Peyer's patch (tissue), 4 donors: ENCODE measurements around the gene PRKCA. TPM values are rescaled to one million over a fixed set of nuclear protein-coding genes. Genes with fewer than 3 reads are reported as not detected.

ENCODE experiments used
- DNase-seq, 3 donors: peaks; one replicate each; pipeline ENCODE4 v3.0.0-alpha.2; 2017 to 2019
- H3K27ac ChIP-seq, 4 donors: fragments of 200-600 bp; sonication (generic); one replicate each; pipeline ENCODE4 v1.5.1; 2016 to 2019
- H3K27me3 ChIP-seq, 2 donors: fragments of 200-600 bp; sonication (generic); one replicate each; pipeline ENCODE4 v1.5.1; 2019
- H3K36me3 ChIP-seq, 3 donors: fragments of 200-600 bp; sonication (generic); one replicate each; pipeline ENCODE4 v1.5.1; 2016 to 2019
- H3K4me1 ChIP-seq, 4 donors: fragments of 200-600 bp; sonication (generic); one replicate each; pipeline ENCODE4 v1.5.1; 2016 to 2019
- H3K4me3 ChIP-seq, 4 donors: fragments of 200-600 bp; sonication (generic); 1 replicate in 3 of 4; 2 replicates in 1 of 4; pipeline ENCODE4 v1.5.1; 2016 to 2019; ENCODE audit warnings: mild to moderate bottlenecking in 1 of 4
- H3K9me3 ChIP-seq, 4 donors: fragments of 200-600 bp; sonication (generic); one replicate each; pipeline ENCODE4 v1.5.1; 2016 to 2019; ENCODE audit warnings: mild to moderate bottlenecking in 1 of 4
- CTCF ChIP-seq, 6 experiments: fragments of 450-650 bp in 4 of 6; fragments of 200-600 bp in 2 of 6; sonication (generic) in 1 of 6; IDR thresholded peaks; one replicate each; pipeline ENCODE4 v1.5.1; 2017 to 2019; ENCODE audit warnings: antibody characterized with exemption in 6 of 6, mild to moderate bottlenecking in 3 of 6, moderate library complexity in 1 of 6
- POLR2A ChIP-seq, 2 donors: fragments of 450-650 bp; IDR thresholded peaks; one replicate each; pipeline ENCODE4 v1.5.1; 2017; ENCODE audit warnings: antibody characterized with exemption in 2 of 2, mild to moderate bottlenecking in 2 of 2, moderate library complexity in 2 of 2
- total RNA-seq, 4 donors: library from RNA; depleted of rRNA; stranded (reverse); fragments of >200 nt; gene quantifications; one replicate each; pipeline ENCODE4 v1.1.0, GENCODE V29; 2016

PRKCA gene
- total RNA-seq, 4 donors from 2014 or later: 32.2 to 47.0 (median 43.5) TPM

- no peak for DNase-seq
- no peaks in the 10 kb centered on the region for H3K36me3 ChIP-seq
- no peaks in the 10 kb centered on the region for H3K27me3 ChIP-seq
- no peaks in the 10 kb centered on the region for H3K9me3 ChIP-seq
- no peak for TF ChIP-seq POLR2A (IDR thresholded peaks at IDR 0.05)
- TF ChIP-seq CTCF (IDR thresholded peaks at IDR 0.05): no peak
- no peak overlapping the region for H3K4me3 ChIP-seq
- H3K27ac ChIP-seq: no peak overlapping the region
- peaks cover 0 to 10% (median 0%) of the 10 kb centered on the region in 4 donors for H3K4me1 ChIP-seq
Observed at GRCh38 chr17:66365903-66366302, 63.5 kb downstream of the PRKCA start.

DNA sequence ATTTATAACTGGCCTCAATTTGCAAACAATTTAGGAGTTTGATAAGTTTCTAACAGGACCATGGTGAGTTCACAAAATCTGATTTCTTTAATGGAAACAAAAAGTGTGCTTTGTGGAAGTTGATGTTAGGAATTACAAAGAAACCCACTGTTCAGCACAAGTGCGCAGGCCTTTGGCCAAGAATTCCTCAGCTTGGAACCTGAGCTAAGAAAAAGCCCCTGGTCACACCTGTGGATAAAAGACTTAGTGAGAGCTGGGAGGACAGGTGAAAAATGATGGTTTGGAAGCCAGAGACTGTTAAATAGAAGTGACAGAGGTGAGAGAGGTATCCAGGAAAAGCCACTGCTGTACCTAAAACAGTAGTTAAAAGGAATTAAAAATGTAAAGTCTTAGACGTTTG is 64.7 kb downstream of the PRKCA start:
- no peaks in the 10 kb centered on the region for H3K27me3 ChIP-seq
- no peaks in the 10 kb centered on the region for H3K9me3 ChIP-seq
- H3K36me3 ChIP-seq: no peaks in the 10 kb centered on the region
- TF ChIP-seq CTCF (IDR thresholded peaks at IDR 0.05) (no peak), POLR2A (IDR thresholded peaks at IDR 0.05) (no peak)
- DNase-seq: no peak
- peaks cover 0 to 10% (median 0%) of the 10 kb centered on the region in 4 donors for H3K4me1 ChIP-seq
- H3K27ac ChIP-seq: no peak overlapping the region
- no peak overlapping the region for H3K4me3 ChIP-seq

DNA sequence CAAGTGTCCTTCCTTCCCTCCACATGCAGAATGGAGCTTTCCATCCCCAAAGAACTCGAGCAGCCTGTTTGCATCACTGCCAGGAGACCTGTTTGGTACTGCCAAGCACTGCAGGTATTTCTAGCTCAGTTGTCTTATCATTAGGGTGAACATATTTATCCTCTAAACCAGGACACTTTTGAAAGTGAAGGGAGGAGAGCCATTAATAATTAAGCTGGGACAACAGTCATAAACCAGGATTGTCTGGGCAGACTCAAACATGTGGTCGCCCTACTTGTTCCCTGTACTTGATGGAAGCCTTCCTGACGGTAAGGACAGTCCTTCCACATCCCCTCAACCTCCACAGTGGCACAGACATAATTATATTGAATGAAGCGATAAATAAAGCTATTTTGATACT is 67.4 kb downstream of the PRKCA start:
- Histone ChIP-seq H3K27ac (no peak overlapping the region), H3K27me3 (no peaks in the 10 kb centered on the region), H3K9me3 (no peaks in the 10 kb centered on the region), H3K36me3 (no peaks in the 10 kb centered on the region), H3K4me3 (no peak overlapping the region), H3K4me1 (peaks cover 0 to 18% (median 0%) of the 10 kb centered on the region in 4 donors)
- DNase-seq: no peak
- TF ChIP-seq CTCF (IDR thresholded peaks at IDR 0.05): no peak
- TF ChIP-seq POLR2A (IDR thresholded peaks at IDR 0.05): no peak

GRCh38 chr17:66371561-66371960 is 69.1 kb downstream of the PRKCA start:
- H3K4me1 ChIP-seq: peaks cover 0 to 24% (median 0%) of the 10 kb centered on the region in 4 donors
- H3K27me3 ChIP-seq: no peaks in the 10 kb centered on the region
- no peak overlapping the region for H3K4me3 ChIP-seq
- DNase-seq: no peak
- TF ChIP-seq CTCF (IDR thresholded peaks at IDR 0.05) (no peak), POLR2A (IDR thresholded peaks at IDR 0.05) (no peak)
- H3K27ac ChIP-seq: no peak overlapping the region
- H3K36me3 ChIP-seq: no peaks in the 10 kb centered on the region
- H3K9me3 ChIP-seq: no peaks in the 10 kb centered on the region

DNA sequence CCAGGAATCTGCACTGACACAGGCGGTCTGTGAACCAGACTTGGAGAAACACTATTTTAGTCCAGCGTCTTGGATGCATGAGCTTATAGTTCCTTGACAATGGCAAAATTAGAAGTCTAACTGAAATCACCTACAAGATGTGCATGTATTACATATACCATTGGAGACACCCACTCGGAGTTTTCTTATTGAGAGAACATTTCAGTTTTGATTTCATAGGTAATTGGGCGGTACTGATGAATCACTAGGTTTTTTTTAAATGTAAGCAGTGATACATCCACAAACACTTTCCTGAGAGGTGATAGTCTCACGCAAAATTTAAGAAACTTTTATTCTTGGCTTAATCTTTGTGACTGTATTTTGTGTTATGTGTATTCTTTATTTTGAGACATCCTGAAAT is 69.8 kb downstream of the PRKCA start:
- no peak for TF ChIP-seq CTCF (IDR thresholded peaks at IDR 0.05)
- no peak for TF ChIP-seq POLR2A (IDR thresholded peaks at IDR 0.05)
- no peak for DNase-seq
- Histone ChIP-seq H3K36me3 (no peaks in the 10 kb centered on the region), H3K4me1 (peaks cover 0 to 25% (median 0%) of the 10 kb centered on the region in 4 donors), H3K9me3 (no peaks in the 10 kb centered on the region), H3K27ac (no peak overlapping the region), H3K27me3 (no peaks in the 10 kb centered on the region), H3K4me3 (no peak overlapping the region)

- TF ChIP-seq POLR2A (IDR thresholded peaks at IDR 0.05) (no peak), CTCF (IDR thresholded peaks at IDR 0.05) (no peak)
Observed at GRCh38 chr17:66373079-66373478, 70.7 kb downstream of the PRKCA start.

More at GRCh38 chr17:66373079-66373478, 70.7 kb downstream of the PRKCA start:
- Histone ChIP-seq H3K4me3 (no peak overlapping the region), H3K27me3 (no peaks in the 10 kb centered on the region), H3K9me3 (no peaks in the 10 kb centered on the region), H3K36me3 (no peaks in the 10 kb centered on the region), H3K27ac (no peak overlapping the region), H3K4me1 (peaks cover 0 to 25% (median 0%) of the 10 kb centered on the region in 4 donors)
- no peak for DNase-seq
